Sigmoid colon (tissue), 4 donors: ENCODE measurements around the gene SMC1A.

Experiments
- EP300 ChIP-seq, 4 donors: sonication (generic); formaldehyde crosslinking; IDR thresholded peaks; one replicate each; pipeline ENCODE4 v1.6.1; 2017; ENCODE audit warnings: antibody characterized with exemption in 4 of 4
- POLR2A ChIP-seq, 2 donors: fragments of 450-650 bp; IDR thresholded peaks; one replicate each; pipeline ENCODE4 v1.6.1; 2016; ENCODE audit warnings: antibody characterized with exemption in 2 of 2, mild to moderate bottlenecking in 2 of 2, moderate library complexity in 2 of 2
- POLR2AphosphoS5 ChIP-seq, 4 donors: sonication (generic); formaldehyde crosslinking; IDR thresholded peaks; one replicate each; pipeline ENCODE4 v1.6.1; 2017; ENCODE audit warnings: antibody characterized with exemption in 4 of 4
- TF ChIP-seq, protein P1 (sequence below), 4 experiments: fragments of 450-650 bp in 3 of 4; fragments of 200-600 bp in 1 of 4; IDR thresholded peaks; one replicate each; pipeline ENCODE4 v1.5.1; 2016 to 2019; ENCODE audit warnings: antibody characterized with exemption in 4 of 4, mild to moderate bottlenecking in 3 of 4, moderate library complexity in 2 of 4

GRCh38 chrX:53330331-53330730 lies 92.1 kb downstream of the SMC1A start:
- no peak for TF ChIP-seq POLR2A (IDR thresholded peaks at IDR 0.05)
- TF ChIP-seq, protein P1, sequence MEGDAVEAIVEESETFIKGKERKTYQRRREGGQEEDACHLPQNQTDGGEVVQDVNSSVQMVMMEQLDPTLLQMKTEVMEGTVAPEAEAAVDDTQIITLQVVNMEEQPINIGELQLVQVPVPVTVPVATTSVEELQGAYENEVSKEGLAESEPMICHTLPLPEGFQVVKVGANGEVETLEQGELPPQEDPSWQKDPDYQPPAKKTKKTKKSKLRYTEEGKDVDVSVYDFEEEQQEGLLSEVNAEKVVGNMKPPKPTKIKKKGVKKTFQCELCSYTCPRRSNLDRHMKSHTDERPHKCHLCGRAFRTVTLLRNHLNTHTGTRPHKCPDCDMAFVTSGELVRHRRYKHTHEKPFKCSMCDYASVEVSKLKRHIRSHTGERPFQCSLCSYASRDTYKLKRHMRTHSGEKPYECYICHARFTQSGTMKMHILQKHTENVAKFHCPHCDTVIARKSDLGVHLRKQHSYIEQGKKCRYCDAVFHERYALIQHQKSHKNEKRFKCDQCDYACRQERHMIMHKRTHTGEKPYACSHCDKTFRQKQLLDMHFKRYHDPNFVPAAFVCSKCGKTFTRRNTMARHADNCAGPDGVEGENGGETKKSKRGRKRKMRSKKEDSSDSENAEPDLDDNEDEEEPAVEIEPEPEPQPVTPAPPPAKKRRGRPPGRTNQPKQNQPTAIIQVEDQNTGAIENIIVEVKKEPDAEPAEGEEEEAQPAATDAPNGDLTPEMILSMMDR (IDR thresholded peaks at IDR 0.05): no peak
- TF ChIP-seq EP300 (IDR thresholded peaks at IDR 0.05): no peak
- TF ChIP-seq POLR2AphosphoS5 (IDR thresholded peaks at IDR 0.05): no peak
